HG03457 (cell line): Measurements from ENCODE around the gene NCAPG2.
A peak's percentile ranks its signal among the peaks of the same experiment; 100 is the strongest.
"Not testable (repeated sequence)": the region's sequence is repeated elsewhere in the genome, so short reads cannot be mapped to it uniquely, and the experiment has no call there.

Source experiments
- ATAC-seq: cut with Tn5 transposase; IDR thresholded peaks from one replicate; pipeline ENCODE4 v1.9.1; 2021; ENCODE audit warnings: moderate number of reproducible peaks; ENCODE audit not compliant: unreplicated experiment

NCAPG2 gene

DNA sequence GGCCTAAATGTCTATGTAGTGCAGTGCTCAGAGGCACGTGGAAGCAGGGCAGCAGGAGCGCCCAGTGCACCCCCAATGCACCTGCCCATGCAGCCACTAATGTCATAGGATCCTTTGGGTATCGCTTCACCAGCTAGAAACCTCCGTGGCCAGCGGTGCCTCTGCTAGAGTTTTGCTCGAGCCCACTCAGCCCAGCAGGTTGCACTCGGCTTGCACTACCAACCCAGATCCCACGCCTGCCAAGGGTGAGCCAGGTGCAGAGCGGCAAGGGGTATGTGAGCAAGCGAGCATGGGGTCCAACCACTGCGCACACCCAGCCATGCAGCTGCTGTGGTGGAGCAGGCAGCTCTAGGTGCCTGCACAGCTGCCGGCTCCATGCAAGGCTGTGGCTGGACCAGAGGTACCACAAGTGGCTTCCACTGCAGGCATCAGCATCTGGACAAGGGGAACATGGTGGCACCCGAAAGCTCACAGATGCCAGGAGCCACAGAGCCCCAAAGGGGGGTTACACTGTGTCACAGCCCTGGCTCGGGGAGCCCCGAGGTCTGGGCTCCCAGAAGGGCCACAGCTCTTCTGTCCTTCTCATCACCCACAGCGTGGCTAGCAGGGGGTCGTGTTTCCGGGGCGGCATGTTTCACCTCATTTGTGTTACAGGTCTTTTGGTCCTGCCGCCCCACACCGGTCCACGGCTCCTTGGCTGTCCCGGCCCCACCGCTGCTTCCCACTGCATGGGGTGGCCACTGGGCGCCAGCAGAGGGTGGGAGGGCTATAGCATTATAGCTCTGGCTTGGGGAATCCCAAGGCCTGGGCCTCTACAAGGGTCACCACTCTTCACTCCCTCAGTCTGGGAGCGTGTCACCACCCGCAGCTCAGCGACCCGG is 2.3 kb upstream of the NCAPG2 start:
- no peak for ATAC-seq

- ATAC-seq, result no peak
These were observed 1.7 kb upstream of the NCAPG2 start for GRCh38 chr7:158706273-158706704.

DNA sequence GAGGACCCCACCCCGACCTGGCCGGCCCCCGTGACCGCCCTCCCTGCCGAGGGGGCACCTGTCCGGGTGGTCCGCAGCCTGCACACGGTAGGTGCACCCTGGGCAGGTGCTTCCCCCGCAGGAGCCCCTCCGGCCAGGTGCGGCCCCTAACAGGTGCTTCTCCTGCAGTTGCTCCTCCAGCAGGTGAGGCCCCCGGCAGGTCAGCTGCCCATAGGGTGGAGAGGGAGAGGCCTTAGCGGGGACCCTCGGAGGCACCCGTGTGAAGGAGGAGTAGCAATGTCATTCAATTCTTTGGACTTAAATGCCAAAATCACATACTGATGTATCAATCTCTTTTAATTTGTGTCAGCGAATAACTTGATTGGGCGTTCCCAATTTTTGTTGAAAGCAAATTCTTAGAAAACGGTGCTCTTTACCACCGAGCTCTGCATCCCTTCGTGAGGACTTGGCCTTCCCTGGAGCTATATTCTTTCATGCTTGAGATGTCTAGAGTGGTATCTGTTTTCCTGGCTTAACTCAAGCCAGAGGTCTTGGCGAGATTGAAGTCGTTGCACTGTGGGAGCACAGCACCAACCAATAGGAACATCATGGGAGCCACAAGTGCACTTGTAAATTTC is 738 bp upstream of the NCAPG2 start:
- no peak for ATAC-seq

- ATAC-seq, result not testable (repeated sequence)
These were observed 703 bp downstream of the NCAPG2 start for GRCh38 chr7:158703679-158704523.

- no peak for ATAC-seq
These were observed 1.7 kb downstream of the NCAPG2 start for GRCh38 chr7:158702944-158703343.

- ATAC-seq, result no peak
These were observed 2.4 kb downstream of the NCAPG2 start for GRCh38 chr7:158702196-158702595.

DNA sequence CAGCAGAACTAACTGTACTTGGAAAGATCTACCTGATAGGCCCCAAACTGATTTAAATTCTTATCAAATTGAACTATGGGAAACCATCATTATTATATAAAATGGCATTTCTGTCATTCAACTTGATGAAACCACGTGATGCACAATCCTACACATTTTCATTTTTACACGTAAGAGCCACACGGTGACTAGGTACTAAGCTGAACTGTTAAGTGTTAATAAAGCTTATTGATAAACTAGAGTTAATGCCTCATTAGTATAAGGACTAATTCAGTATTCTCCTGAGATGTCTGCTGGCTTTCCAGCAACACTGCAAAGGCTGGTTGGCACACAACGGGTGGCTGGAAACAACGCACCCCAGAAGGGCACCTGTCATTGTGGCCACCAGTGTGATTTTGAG is 4.6 kb downstream of the NCAPG2 start:
- no peak for ATAC-seq

- ATAC-seq, result no peak
These were observed 5.3 kb downstream of the NCAPG2 start for GRCh38 chr7:158699341-158699740.

DNA sequence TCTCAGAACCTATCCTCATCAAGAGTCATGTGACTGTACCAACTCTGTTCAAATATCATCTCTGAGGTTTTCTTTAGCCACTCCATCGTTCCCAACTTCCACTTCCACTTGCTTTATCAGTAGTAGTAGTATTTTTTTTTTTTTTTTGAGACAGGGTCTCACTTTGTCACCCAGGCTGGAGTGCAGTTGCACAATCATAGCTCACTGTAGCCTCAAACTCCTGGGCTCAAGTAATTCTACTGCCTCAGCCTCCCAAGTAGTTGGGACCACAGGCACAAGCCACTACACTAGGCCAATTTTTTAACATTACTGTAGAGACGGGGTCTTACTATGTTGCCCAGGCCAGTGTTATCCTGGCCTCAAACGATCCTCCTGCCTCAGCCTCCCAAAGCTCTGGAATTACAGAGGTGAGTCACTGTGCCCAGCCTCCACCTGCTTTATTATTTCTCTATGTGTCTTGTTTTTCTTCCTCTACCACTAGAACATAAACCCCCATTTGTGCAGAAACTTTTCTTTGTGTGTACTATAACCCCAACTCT is 5.9 kb downstream of the NCAPG2 start:
- no peak for ATAC-seq

GRCh38 chr7:158697597-158697996 is 7.0 kb downstream of the NCAPG2 start:
- not testable (repeated sequence) for ATAC-seq

DNA sequence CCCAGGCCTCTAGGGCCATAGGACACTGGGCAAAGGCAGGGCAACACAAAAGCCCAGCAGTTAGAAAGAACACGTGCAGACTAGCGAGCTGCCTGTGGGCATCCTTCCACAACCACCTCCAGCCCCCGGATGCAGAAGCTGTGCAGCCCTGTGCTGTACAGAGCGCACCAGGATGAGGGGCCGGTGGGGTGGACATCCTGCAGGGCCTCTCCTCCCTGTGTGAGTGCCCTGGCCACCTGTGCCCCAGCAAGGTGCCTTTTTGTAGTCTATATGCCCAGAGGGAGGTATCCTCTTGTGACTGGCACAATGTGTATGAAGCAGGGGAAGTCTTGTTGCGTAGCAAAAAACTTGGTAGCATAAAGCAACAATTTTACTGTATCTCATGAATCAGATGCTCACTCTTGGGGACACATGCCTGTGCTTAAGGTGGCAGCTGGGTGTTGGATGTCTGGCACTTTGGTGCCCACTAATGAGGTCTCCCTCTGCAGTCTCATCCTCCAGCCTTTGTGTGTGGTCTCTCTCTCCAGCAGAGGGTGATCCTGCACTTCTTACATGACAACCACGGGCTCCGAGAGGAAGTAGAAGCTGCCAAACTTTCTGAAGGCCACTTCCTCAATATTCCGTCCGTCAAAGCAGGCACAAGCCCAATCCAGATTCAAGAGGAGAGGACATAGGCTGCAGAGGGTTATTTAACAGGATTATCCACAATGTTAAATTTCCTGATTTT is 8.7 kb downstream of the NCAPG2 start:
- peak; percentile 74 for ATAC-seq

DNA sequence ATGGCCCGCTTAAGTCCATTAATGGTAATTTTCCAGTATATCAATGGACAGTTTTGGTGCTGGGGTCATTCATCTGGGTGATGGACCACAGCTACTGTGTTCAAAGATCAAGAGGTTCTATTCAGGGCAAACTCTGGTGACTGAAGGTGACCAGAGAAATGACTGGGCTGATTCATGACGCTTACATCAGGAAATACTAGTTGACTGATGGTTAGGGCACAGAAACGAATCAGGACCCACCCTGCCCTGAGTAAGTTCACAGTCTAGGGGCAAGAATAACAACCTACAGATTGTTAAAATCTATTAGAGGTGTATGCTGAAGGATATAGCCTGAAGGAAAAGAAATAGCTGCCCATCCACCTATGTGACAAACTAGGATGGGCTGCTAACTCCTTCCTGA is 9.5 kb downstream of the NCAPG2 start:
- ATAC-seq, result no peak

GRCh38 chr7:158694650-158695049 is 10.0 kb downstream of the NCAPG2 start:
- ATAC-seq, result no peak

GRCh38 chr7:158689488-158689887 is 15.1 kb downstream of the NCAPG2 start:
- no peak for ATAC-seq

- ATAC-seq, result no peak
These were observed 17.2 kb downstream of the NCAPG2 start for GRCh38 chr7:158687406-158687805.

DNA sequence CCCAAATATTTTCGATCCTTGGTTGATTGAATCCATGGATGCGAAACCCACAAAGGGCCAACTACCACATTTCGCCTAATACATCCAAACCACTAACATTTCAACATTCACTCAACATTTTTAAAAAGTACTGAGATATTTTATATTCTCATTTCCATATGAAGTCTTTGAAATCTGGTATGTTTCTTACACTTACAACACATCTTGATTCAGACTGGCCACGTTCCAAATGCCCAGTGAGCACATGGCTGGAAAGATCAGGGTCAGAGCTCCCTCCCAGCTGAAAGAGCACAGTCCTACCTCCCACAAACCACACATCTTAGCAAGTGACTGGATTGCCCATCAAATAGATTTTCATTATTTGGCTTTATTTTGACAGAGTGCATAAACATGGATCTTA is 18.9 kb downstream of the NCAPG2 start:
- ATAC-seq, result no peak

DNA sequence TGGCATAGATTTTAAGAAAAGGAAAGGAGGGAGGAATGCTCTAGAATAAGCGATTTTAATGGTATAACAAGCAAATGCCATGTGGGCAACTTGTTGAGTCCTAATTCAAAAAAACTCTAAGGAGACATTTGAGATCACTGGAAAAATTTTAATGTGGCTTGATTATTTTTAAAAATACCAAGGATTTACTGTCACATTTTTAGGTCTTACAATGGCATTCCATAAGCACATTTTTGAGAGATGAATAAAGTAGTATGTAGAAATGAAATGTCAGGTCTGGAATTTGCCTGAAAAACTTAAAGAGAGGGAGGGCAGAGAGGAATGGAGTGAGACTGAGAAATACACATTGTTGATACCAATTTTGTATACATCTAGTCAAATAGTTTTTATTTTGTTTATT is 20.3 kb downstream of the NCAPG2 start:
- no peak for ATAC-seq

DNA sequence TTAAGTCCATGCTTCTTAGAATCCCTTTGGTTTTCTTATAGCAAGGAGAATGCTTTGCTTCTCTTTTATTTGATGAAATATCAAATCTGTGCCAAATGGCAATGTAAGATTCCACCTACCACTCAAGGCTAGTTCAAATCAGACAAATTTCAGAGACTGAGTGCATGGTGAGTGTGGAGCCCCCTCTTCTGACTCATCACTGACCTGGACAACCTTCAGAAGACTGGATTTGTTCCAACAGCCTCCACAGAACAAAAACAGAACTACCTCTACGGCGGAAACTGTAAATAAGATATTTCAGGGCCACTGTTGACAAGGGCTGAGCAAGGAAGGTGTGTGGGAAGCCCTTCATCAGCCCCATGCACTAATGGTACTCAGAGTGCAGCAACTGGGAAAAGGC is 21.1 kb downstream of the NCAPG2 start:
- no peak for ATAC-seq

DNA sequence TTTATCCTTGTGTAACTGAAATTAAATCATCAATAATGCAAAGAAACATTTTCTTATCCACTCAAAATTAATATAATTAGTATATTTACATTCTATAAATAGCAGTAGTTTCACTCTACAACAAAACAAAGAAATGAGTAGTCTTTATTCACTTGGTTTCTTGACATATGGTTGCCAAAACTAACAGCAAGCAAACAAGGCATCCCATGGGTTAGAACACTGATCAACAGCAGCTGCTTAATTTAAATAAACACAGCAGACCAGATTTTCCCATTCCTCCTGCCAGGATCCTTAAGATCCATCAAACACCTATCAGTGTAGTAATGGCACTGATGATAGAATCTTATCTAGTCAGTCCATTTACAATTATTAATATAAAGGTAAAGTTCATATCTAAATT is 22.1 kb downstream of the NCAPG2 start:
- no peak for ATAC-seq

GRCh38 chr7:158680754-158681153 is 23.9 kb downstream of the NCAPG2 start:
- ATAC-seq, result no peak

DNA sequence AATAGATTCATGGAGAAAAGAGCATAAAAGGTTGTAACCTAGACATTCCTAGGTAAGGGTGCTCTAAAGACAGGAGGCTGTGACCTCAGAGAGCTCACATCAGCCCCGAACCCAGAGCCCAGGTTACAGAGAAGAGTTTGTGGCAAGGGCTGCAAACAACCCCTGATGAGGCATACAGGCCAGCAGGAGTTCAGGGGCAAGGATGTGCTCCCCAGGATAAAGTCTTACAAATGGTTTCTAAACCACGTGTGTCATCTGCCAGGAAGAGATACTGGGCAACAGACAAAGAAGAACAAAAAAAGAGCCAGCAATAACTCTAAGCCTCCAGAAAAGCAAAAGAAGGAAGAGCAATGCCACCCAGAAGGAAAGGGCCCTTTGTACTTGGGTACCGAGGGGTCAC is 27.7 kb downstream of the NCAPG2 start:
- no peak for ATAC-seq
